GM18873 (cell line): ENCODE data around the gene ZNRF2.

Source experiments
- ATAC-seq: cut with Tn5 transposase; IDR thresholded peaks from one replicate; pipeline ENCODE4 v1.9.1; 2021; ENCODE audit warnings: mild to moderate bottlenecking, moderate library complexity, moderate number of reproducible peaks; ENCODE audit not compliant: unreplicated experiment, low FRiP score

Gene ZNRF2

GRCh38 chr7:30315589-30315988 is 31.2 kb downstream of the ZNRF2 start:
- ATAC-seq = no peak

GRCh38 chr7:30320392-30320791 is 36.0 kb downstream of the ZNRF2 start:
- no peak for ATAC-seq

GRCh38 chr7:30321089-30321881 is 36.9 kb downstream of the ZNRF2 start:
- ATAC-seq = no peak

GRCh38 chr7:30321882-30322192 is 37.4 kb downstream of the ZNRF2 start:
- ATAC-seq = no peak

- peak; percentile 62 for ATAC-seq
These were observed 38.0 kb downstream of the ZNRF2 start for GRCh38 chr7:30322271-30323005.

GRCh38 chr7:30323006-30323355 is 38.6 kb downstream of the ZNRF2 start:
- peak; percentile 37 for ATAC-seq

- no peak for ATAC-seq
These were observed 43.4 kb downstream of the ZNRF2 start for GRCh38 chr7:30327813-30328212.

GRCh38 chr7:30328381-30328780 is 44.0 kb downstream of the ZNRF2 start:
- no peak for ATAC-seq

GRCh38 chr7:30329716-30330115 is 45.3 kb downstream of the ZNRF2 start:
- ATAC-seq = no peak

- ATAC-seq = peak; percentile 88
These were observed 46.0 kb downstream of the ZNRF2 start for GRCh38 chr7:30330134-30331111.

- ATAC-seq = no peak
These were observed 46.9 kb downstream of the ZNRF2 start for GRCh38 chr7:30331338-30331737.

GRCh38 chr7:30332549-30332948 is 48.2 kb downstream of the ZNRF2 start:
- ATAC-seq = no peak

GRCh38 chr7:30335763-30336487 is 51.5 kb downstream of the ZNRF2 start:
- no peak for ATAC-seq

- no peak for ATAC-seq
These were observed 60.1 kb downstream of the ZNRF2 start for GRCh38 chr7:30344513-30344912.

- ATAC-seq = no peak
These were observed 63.1 kb downstream of the ZNRF2 start for GRCh38 chr7:30347226-30348082.

- peak; percentile 67 for ATAC-seq
These were observed 63.7 kb downstream of the ZNRF2 start for GRCh38 chr7:30348083-30348560.

GRCh38 chr7:30349170-30349569 is 64.8 kb downstream of the ZNRF2 start:
- no peak for ATAC-seq

- ATAC-seq = no peak
These were observed 65.4 kb downstream of the ZNRF2 start for GRCh38 chr7:30349816-30350215.

- ATAC-seq = no peak
These were observed 66.9 kb downstream of the ZNRF2 start for GRCh38 chr7:30351286-30351685.
